ENCODE results near the gene DPP10. TPM values are rescaled to one million over a fixed set of nuclear protein-coding genes. Genes with fewer than 3 reads are reported as not detected.

DPP10 gene
- total RNA-seq, result not detected
- not detected for total RNA-seq (2013)

DNA sequence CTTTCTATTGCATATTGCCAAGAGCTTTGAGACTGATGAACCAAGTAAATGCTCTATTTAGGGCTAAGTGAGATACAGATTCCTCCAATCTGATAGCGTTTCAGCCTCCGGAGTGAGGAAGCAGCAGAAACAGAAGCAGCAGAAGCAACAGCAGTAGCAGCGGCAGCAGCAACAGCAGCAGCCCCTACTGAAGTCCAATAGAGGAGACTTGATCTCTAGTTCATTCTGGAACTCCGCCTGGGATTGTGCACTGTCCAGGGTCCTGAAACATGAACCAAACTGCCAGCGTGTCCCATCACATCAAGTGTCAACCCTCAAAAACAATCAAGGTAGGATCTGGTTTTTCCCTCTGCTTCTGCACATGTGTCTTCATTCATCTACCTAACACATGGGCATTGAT, at the start of gene DPP10:
DPP10 (plus strand) TSS at position 132 of the 400 bp plus-strand sequence.
- Histone ChIP-seq H3K4me3 (ENCODE audit: low read length) (no peak within 1 kb of the TSS), H3K4me1 (ENCODE audit: control insufficient read depth, insufficient read depth, low read length) (no peaks in the 10 kb centered on the region), H3K27me3 (ENCODE audit: control insufficient read depth, insufficient read depth, low read length) (no peaks in the 10 kb centered on the region), H3K27ac (ENCODE audit: low read length) (no peak within 1 kb of the TSS), H3K9me3 (ENCODE audit: control insufficient read depth, insufficient read depth, low read length) (no peaks in the 10 kb centered on the region), H3K36me3 (ENCODE audit: control insufficient read depth, insufficient read depth, low read length) (no peaks in the 10 kb centered on the region)
- Mint-ChIP-seq H3K4me1 (no peaks in the 10 kb centered on the region), H3K27ac (no peak within 1 kb of the TSS), H3K27me3 (ENCODE audit: low read depth in 2 of 2) (no peaks in the 10 kb centered on the region), H3K9me3 (peaks cover 2 to 4% of the 10 kb centered on the region in 2 donors), H3K4me3 (no peak within 1 kb of the TSS), H3K36me3 (no peaks in the 10 kb centered on the region)
- TF ChIP-seq, protein P1, sequence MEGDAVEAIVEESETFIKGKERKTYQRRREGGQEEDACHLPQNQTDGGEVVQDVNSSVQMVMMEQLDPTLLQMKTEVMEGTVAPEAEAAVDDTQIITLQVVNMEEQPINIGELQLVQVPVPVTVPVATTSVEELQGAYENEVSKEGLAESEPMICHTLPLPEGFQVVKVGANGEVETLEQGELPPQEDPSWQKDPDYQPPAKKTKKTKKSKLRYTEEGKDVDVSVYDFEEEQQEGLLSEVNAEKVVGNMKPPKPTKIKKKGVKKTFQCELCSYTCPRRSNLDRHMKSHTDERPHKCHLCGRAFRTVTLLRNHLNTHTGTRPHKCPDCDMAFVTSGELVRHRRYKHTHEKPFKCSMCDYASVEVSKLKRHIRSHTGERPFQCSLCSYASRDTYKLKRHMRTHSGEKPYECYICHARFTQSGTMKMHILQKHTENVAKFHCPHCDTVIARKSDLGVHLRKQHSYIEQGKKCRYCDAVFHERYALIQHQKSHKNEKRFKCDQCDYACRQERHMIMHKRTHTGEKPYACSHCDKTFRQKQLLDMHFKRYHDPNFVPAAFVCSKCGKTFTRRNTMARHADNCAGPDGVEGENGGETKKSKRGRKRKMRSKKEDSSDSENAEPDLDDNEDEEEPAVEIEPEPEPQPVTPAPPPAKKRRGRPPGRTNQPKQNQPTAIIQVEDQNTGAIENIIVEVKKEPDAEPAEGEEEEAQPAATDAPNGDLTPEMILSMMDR (IDR thresholded peaks at IDR 0.05), result no peak
- no peak for DNase-seq
- 17% methylated on average over 5 of the region's 5 CpGs for WGBS (ENCODE audit: insufficient coverage)
- no peak for ATAC-seq
- intact Hi-C loops (cut with micrococcal nuclease), result no loop called here

DNA sequence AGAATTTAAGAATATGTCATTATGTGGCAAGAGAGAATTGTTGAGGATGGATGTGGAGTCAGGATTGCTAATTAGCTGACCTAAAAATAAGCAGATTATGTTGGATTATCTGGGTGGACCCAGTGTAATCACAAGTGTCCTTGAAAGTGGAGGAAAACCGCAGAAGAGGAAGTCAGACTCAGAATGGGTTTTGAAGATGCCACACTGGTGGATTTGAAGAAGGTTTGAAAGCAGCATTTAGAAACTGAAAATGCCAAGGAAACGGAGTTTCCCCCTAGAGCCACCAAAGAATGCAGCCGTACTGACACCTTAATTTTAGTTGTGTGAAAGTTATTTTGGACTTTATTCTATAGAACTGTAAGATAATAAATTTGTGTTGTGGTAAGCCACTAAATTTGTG, 41.6 kb upstream of the DPP10 start:
- intact Hi-C loops (cut with micrococcal nuclease), result no loop called here
- TF ChIP-seq, protein P1 (IDR thresholded peaks at IDR 0.05), result no peak

DNA sequence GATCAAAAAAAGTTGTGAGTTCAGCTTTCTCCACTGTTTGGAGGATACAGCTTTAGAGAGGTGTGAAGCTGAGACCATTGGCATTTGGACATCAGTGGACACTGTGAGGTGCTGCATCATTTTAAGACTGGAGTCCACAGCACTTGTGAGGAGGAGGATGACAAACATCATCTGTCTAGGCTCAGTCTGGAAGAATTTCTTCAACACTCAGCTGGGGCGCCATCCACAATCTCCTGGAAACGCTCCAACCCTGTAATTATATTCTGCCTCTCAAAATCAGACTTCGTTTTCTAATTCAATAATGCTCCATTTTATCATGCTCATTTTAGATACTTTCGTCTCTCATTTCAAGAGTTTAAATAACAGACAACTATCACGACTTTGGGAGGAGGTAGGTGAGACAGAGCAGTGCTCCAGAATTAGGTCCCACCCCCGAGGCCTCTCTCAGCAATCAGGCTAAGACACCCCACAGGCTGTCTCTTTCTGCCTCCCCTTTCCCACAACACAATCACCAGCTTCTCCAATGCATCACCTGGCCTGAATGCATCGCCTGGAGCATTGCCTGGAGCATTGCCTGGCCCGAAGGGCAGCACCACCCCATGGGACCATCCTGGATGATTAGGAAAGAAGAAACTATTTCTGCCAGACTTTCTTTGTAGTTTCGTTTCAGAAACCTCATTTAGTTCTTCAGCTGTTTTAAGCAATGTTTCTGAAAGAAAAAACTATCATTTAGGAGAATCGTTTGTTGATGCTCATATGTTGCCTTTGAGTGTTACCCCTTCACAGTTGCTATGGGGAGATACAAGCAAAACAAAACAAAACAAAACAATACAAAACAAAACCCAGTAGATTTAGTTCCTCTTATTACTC, 37.0 kb upstream of the DPP10 start:
- TF ChIP-seq, protein P1 (IDR thresholded peaks at IDR 0.05), result no peak
- peaks cover 7 to 8% of the 10 kb centered on the region in 2 donors for H3K9me3 Mint-ChIP-seq
- no peaks in the 10 kb centered on the region for H3K36me3 Mint-ChIP-seq
- Histone ChIP-seq H3K4me1 (ENCODE audit: control insufficient read depth, insufficient read depth, low read length) (no peaks in the 10 kb centered on the region), H3K4me3 (ENCODE audit: low read length) (no peak overlapping the region), H3K36me3 (ENCODE audit: control insufficient read depth, insufficient read depth, low read length) (no peaks in the 10 kb centered on the region), H3K9me3 (ENCODE audit: control insufficient read depth, insufficient read depth, low read length) (no peaks in the 10 kb centered on the region), H3K27ac (ENCODE audit: low read length) (no peak overlapping the region), H3K27me3 (ENCODE audit: control insufficient read depth, insufficient read depth, low read length) (no peaks in the 10 kb centered on the region)
- 78% methylated on average over 9 of the region's 10 CpGs for WGBS (ENCODE audit: insufficient coverage)
- intact Hi-C loops (cut with micrococcal nuclease), result no loop called here
- H3K27ac Mint-ChIP-seq, result no peak overlapping the region
- no peaks in the 10 kb centered on the region for H3K27me3 Mint-ChIP-seq (ENCODE audit: low read depth in 2 of 2)
- DNase-seq (no peak), ATAC-seq (no peak)
- H3K4me3 Mint-ChIP-seq, result no peak overlapping the region
- no peaks in the 10 kb centered on the region for H3K4me1 Mint-ChIP-seq

More for the DNA sequence above, 41.6 kb upstream of the DPP10 start:
- WGBS (ENCODE audit: insufficient coverage), result 50% methylated on average over 3 of the region's 3 CpGs
- H3K9me3 Mint-ChIP-seq, result peaks cover 10 to 18% of the 10 kb centered on the region in 2 donors
- DNase-seq, result no peak
- Histone ChIP-seq H3K36me3 (ENCODE audit: control insufficient read depth, insufficient read depth, low read length) (no peaks in the 10 kb centered on the region), H3K4me3 (ENCODE audit: low read length) (no peak overlapping the region), H3K27me3 (ENCODE audit: control insufficient read depth, insufficient read depth, low read length) (no peaks in the 10 kb centered on the region), H3K27ac (ENCODE audit: low read length) (no peak overlapping the region), H3K4me1 (ENCODE audit: control insufficient read depth, insufficient read depth, low read length) (no peaks in the 10 kb centered on the region), H3K9me3 (ENCODE audit: control insufficient read depth, insufficient read depth, low read length) (no peaks in the 10 kb centered on the region)
- ATAC-seq, result no peak
- no peaks in the 10 kb centered on the region for H3K27me3 Mint-ChIP-seq (ENCODE audit: low read depth in 2 of 2)
- H3K36me3 Mint-ChIP-seq, result no peaks in the 10 kb centered on the region
- no peak overlapping the region for H3K4me3 Mint-ChIP-seq
- no peaks in the 10 kb centered on the region for H3K4me1 Mint-ChIP-seq
- H3K27ac Mint-ChIP-seq, result no peak overlapping the region
